ENCODE data around the gene BTG1.

The BTG1 gene

DNA sequence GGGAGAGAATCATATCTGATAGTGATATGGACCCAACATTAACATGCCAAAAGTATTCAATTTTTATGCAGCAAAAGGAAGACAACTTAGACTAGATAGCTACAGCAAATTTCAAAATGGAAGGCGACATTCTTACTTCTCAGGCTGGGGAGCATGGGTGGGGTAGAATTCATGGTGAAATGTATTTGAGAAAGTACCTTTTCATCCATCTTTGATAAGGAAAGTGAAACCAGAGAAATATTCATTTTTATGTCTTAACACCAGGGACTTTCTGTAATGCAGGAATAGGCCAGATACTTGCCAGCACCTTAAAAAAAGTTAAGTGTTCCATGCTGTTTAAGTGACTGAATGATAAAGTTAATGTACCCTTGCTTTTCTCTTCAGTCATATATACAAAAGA is 13.4 kb downstream of the BTG1 start:
- DNase-seq, result no peak

DNA sequence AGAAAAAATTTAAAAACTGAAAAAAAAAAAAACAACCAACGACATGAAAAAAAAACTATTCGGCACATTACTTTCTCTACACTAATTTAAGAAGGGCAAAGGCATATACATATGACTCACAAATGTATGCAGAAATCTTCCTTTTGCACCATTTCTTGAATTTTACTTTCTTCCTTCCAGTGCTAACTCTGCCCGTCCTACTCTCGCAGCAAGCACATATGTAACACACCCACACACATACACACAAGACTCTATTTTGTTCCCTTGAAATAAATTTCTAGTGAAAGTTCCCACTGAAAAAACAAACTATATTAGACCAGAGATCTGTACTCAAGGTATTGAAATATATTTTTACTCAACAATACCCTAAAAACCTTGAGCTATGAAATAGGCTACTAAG is 14.6 kb downstream of the BTG1 start:
- DNase-seq, result no peak

DNA sequence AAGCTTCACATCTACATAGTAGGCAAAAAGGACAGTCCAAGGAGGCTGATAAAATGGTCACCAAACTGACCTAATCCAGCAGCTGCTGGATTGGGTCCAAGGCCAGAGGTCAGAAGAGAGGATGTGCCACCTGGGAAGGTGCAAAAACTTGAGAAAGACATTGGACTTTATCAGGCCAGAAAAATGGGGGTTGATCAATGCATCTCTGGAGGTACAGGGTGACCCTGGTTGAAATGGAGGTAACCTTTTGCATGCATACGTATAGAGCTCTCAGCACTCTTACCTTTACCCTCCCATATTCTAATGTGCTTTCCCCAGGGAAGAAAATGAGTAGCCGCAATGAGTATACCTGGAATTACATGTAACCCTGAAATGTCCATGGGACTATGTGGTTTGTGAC is 16.0 kb downstream of the BTG1 start:
- no peak for DNase-seq

DNA sequence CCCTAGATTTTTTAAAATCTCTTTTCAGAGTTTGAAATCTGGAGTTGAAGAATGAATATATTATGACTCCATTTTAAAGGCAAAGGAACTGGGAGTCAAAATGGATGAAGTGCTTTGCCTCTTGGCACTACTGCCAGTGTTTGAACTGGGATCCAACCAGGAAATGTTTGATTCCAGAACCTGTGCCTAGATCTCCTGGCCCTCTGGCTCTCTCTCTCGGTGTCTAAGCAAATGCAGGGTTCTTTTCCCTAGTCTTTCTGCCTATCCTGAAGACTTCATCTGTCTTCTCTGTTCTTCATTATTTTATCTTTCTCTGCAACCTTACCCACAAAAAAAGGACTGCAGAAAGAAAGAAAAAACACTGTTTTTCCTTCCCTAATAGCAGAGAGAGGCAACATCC is 17.0 kb downstream of the BTG1 start:
- no peak for DNase-seq

DNA sequence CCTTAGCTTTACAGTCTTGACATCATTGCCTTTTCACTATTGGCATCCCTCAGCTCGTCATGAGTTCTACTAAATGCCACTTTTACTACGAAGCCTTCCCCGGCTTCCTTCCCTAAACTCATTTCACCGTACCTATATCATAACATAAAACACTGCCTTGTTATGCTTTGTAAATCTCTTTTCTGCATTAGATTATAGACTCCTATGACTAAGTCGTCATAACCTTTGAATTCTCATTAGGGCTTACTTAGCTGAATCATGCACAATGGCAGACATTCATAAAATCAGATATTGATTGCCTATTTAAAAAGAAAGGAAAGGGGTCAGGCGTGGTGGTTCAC is 21.0 kb downstream of the BTG1 start:
- no peak for DNase-seq

DNA sequence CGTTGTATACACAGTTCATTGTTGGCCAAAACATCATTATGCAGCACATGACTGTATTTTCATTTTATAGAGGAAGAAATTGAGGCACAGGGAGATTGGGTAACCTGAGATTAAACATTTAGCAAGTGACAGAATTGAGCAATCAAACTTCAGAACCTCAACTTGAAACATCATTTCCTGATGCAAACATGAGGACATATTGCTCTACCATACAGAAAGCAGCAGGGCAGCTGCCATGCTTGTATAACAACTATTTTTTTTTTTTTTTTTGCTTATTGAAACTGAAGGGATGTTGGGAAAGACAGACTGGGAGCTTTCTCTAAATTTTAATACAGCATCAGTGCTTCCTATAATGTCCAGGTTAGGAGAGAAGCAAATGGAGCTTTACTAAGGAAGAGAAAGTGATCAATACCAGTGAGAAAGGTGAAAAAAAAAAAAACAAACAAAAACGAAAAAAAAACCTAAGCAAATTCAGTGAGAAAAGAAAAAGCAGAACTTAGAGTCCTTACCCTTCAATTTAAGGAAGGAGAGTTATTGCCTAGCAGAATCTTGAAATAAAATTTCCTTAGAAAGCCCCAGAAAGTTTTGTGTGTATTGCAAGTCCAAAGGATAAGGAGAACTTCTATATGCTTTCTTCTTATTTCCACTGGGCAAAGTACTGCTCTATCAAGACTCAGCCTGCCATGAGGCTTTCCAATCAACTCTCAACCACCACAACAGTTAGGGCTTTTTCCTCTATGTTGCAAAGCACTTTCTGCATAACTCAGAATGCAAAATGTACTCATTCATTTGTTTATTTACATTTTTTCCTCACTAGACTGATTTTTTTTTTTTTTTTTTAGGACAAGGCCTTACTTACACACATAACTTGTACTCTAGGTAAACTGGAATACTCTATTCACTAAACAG is 21.6 kb downstream of the BTG1 start:
- no peak for DNase-seq

DNA sequence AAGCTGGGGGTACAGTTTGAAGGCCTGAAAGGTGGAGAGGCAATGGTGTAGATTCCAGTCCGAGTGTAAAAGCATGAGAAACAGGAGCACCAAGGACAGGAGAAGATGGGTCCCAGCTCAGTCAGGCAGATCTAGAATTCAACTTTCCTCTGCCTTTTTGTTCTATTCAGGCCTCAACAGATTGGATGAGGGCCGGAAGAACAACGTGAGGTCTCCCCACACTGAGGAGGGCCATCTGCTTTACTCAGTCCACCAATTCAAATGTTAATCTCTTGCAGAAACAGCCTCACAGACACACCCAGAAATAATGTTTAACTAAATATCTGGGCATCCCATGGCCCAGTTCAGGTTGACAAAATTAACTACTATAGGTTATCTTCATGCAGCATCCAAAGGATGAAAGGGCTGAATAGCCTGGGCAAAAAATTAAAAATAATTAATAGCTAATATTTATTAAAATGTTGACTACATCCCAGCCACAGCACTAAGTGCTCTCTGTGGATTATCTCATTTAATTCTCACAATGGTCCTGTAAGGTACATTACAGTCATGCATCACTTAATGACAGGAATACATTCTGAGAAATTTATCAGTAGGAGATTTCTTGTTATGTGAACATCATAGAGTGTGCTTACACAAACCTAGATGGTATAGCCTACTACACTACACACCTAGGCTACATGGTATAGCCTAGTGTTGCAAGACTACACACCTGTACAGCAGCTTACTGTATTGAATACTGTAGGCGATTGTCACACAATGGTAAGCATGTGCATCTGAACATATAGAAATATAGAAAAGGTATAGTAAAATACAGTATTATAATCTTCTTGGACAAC is 22.5 kb downstream of the BTG1 start:
- DNase-seq, result no peak

DNA sequence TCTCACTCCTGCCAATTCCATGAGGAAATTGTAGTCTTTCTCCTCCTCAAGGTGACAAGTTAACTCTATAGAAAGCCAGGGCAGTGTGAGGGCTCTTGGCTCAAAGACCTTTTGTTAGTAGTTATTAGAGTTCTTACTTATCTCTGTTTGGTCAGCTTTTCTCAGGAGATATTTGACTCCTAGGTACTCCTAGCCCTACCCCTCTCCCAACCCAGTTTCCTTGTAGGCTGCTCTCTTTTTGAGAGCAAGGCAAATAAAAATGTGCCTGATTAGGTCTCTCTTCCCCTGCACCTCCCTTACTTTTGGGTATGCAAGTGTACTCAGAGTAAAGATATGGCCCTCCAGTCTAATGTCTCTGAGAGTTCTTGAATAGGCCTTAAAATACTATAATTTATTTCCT is 23.8 kb downstream of the BTG1 start:
- DNase-seq, result no peak

DNA sequence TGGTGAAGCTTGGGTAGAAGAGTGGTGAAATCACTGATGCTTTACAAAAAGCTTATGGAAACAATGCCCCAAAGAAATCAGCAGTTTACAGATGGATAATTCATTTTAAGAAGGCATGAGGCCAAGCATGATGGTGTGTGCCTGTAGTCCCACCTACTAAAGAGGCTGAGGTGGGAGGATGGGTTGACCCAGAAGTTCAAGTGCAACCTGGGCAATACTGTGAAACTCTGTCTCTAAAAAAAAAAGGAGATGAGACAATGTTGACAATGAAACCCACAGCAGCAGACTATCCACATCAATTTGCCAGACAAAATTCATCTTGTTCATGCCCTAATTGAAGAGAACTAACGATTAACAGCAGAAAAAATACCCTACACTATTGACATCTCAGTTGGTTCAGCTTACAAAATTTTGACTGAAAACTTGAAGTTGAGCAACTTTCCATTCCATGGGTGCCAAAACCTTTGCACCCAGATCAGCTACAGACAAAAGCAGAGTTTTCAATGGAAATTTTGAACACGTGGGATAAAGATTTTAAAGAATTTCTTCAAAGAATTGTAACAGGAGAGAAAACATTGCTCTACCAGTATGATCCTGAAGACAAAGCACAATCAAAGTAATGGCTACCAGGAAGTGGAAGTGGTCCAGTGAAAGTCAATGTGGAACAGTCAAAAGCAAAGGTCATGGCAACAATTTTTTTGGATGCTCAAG is 26.7 kb downstream of the BTG1 start:
- DNase-seq, result no peak

DNA sequence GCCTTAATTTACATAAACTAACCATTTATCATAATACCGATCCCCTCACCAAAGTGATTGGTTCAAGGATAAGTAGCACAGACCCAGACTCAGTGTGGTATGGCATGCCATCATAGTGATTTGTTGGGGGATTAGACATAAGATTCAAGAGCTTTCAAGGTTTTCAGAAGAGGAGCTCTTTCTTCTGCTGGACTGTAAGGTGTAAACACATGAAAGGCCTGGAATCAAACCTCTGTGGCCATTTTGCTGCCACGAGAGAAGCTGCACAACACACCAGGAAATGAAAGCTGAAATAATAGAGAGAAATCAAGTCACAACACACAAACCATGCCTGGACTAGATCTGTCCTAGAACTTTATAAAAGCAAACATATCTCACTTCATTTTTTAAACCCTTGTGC is 30.8 kb downstream of the BTG1 start:
- DNase-seq, result no peak

DNA sequence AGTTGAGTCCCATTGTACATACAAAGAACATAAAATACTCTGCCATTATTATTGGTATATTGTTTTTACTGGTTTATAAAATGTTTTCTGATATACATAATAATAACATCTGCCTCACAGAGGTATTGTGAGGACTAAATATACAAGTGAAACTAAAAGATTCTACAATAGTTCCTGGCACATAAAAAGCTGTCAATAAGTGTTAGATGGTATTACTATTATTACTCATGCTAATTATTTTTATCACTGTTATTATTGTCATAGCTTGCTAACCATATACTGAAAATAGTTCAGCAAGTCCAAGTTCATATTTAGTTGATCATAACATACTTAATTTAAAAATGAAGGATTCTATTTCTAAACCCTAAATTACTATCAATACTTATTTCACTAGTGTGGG is 34.4 kb downstream of the BTG1 start:
- no peak for DNase-seq

DNA sequence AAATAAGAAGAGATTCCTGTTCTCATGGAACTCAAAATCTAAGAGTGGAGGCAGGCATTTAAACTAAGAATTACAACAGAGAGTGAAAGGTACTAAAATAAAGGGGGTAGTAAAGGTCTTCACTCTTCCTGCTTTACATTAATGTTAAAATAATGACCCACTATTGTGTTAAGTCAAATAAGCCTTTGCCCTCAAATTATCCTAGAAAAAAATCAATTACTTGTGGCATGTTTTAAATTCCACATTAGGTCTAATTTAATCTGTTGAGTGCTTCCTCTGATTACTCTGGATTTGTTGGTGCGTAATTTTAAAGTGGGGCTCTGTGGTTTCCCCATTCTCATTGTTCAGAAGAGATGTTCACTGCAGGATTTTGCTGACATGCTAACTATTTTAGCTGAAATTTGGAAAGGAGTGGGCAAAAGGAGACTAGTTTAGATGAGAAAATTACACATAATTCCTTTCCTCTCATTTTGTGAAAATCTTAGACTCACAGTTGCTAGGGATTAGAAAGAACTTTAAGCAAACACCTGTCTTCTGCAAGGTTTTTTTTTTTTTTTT is 35.5 kb downstream of the BTG1 start:
- no peak for DNase-seq

DNA sequence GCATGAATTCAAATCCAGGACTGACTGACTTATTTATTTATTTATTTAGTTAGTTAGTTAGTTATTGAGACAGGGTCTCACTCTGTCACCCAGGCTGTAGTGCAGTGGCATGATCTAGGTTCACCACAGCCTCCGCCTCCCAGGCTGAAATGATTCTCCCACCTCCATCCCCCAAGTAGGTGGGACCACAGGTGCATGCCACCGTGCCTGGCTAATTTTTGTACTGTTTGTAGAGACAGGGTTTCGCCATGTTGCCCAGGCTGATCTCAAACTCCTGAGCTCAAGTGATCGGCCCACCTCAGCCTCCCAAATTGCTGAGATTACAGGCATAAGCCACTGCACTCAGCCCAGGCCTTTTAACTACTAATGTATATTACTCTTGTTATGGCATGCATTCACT is 36.0 kb downstream of the BTG1 start:
- DNase-seq, result no peak

DNA sequence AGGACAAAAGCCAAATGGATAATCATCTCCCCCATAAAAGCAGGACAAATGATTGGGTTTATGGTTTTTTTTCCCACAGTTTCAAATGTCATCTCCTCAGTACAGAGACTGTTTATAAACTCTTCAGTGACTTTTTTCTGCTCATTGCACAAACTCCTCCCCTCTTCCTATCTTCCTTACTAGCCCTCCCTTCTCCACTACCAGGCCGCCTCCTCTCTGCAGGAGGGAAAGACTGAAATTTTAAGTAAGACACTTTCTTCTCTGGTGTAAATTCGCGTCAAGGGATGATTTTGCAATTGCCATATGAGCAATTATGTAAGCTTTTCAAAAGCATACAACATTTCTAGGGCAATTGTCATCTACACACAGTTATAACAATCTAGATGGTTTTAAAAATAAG is 37.0 kb downstream of the BTG1 start:
- peak; percentile 83 for DNase-seq

DNA sequence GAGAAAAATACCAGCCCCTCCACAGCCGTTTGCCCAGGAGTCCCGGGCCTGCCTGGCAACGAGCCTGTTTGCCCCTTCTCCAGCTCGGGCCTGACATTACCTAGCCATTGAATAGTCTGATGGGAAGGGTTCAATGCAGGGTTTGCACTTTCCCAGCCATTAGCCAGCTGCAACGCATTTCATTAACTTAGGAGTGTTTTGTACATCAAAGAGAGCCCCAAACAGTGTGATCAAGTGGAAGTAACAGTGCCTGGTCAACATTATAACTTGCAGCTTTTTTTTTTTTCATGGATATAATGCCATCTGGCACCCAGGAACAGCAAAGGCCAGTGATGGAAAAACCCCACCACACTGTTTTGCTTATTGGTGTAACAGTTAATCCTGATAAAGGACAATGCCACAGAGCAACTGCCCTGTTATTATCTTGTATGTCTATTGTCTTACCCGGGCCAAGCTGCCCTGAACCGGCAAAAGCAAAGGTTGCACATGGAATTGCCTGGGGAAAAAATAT is 38.0 kb downstream of the BTG1 start:
- no peak for DNase-seq

DNA sequence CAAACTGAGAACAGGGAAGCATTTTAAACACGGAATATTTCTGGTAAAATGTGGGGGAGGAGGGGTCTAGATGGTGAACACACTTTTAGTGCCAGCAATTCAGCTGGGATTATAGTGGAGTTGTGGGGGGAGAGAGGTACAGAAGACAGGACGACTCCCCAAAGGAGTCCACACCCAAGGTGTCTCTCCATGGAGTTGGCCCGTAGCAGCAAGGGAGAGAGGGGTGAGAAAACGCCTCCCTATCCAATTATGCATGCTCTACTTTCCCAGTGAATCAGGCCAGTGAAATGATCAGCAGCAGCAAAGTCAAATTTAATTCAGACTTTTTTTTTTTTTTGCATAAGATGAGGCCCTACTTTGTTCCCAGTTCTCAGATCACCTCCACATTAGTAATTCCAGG is 38.6 kb downstream of the BTG1 start:
- DNase-seq, result no peak

DNA sequence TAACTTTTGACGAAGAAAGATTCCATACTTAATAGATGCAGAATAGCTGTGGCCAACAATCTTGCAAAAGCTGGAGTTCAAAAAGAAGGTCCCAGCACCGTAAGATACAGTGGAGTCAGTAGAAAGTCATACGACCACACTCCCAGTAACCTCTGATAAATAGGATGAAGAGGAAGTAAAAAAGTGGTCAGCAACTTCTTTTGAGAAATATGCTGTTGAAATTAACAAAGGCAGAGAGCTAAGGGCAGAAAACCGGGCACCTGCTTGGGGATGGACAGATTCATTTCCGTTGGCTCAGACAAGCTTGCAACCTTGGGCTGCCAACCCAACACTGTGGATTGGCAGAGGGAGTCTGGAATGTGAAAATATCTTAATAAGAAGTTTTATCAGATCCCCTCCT is 40.0 kb downstream of the BTG1 start:
- DNase-seq, result no peak

DNA sequence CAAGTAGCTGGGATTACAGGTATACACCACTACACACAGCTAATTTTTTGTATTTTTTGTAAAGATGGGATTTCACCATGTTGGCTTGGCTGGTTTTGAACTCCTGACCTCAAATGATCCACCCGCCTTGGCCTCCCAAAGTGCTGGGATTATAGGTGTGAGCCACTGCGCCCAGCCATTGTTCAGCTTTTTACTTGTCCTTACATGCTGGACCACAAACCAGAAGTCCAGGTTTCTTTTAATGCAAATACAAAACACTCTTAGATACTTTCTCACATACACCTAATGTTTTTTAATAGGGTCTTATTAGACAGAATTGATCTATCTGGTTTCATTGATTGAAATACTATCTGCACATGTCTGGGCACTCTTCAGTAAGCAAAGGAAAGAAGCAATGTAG is 40.5 kb downstream of the BTG1 start:
- DNase-seq, result no peak

DNA sequence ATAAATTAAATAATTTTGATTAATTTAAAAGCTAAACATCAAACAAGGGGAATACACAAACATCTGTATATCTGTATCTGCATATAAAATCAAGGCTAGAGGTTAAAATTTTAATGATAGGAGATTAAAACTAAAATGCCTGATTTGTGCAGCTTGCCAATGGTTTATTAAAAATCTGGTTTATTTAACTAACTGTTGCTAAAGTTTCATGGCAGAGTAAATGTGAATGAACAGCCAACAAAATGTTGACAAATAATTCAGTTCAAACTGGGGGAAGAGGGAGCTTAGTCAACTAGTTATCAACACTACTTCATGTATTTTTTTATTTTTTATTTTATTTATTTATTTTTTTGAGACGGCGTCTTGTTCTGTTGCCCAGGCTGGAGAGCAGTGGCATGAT is 43.0 kb downstream of the BTG1 start:
- no peak for DNase-seq

DNA sequence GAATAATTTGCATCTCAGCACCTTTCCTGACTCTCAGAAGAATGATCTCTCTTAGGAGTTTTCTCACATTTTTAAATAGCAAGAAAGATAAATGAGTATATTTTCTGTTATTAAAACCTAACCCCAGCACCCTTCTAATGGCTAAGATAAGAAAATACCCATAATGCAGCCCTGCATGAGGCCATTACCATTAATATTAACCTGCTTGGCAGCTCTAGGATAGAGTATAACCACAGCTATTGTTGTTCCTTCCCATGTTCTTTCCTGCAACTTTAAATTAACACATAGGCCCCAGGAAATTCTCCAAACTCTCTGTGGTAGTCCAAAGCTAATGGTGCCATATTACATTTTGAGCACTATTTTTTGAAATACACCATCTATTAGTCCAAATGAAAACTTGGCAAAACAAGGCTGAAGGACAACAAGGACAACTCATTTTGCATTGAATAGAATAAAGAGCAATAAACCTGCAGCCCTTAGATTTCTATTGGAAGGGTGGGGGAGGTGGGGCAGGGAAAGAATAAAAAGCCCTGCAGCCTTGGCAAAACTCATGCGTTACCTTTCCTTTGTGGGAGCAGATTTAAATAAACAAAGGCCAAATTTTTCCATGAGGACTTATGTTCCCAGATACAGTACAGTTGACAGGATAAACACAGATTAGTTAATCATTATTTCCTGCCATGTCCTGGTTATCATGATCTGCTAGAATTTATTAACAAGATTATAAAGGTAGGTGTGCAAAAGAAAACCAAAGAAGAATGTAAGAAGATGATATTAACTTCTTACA is 46.9 kb downstream of the BTG1 start:
- no peak for DNase-seq

DNA sequence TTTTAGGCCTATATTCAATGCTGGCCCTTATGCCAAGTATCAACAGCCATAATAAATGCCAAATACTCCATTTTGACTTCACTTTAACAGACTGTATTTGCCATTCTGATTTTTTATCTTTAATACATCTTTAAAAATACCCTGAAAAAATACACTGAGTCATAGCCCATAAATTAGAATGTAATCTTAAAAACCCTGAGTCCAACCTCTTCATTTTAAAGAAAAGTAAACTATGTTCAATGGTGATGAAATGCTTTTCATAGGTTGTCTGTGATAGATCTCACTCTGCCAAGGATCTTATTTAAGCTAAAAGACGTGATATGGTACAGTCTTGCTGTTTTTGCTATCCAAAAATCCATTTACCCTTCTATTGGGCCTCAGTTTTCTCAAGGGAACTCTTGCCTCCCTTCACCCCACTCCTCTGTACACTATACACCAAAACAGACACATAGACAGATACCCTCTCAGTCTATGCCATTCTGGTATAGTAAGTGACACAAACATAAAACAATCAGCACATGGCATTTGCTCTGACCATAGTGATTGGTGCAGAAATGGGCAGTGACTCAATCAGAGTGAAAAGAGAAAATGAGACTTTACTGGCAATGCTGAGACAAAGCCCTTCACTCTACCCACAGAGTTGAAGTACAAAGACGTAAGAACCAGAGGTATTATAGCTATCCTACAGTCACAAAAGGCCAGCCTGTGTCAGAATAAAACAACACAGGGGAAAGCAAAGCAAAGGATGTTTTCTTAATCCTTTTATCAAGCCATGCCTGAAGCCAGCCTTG is 49.1 kb downstream of the BTG1 start:
- DNase-seq, result no peak
